PC-3 (cell line): ENCODE measurements around the gene DEFB128. TPM values are rescaled to one million over a fixed set of nuclear protein-coding genes. Genes with fewer than 3 reads are reported as not detected.
A peak's percentile ranks its signal among the peaks of the same experiment; 100 is the strongest.
"Not testable (repeated sequence)": the region's sequence is repeated elsewhere in the genome, so short reads cannot be mapped to it uniquely, and the experiment has no call there.

ENCODE experiments used
- ATAC-seq: fragments of 200-7000 bp; cut with Tn5 transposase; 2 replicates; pipeline ENCODE4 v1.9.1; 2020; ENCODE audit warnings: mild to moderate bottlenecking, moderate library complexity
- BruUV-seq: library from RNA; stranded (reverse); fragments of 400-500 nt; replicated peaks from 2 replicates; lab custom pipeline; 2021; lab: Mats Ljungman, UMichigan
- CTCF ChIA-PET: fragments of 300-600 bp; sonication (Branson Sonifier 250); formaldehyde crosslinking; loops from one replicate; lab custom pipeline; 2022; ENCODE audit warnings: antibody characterized with exemption; lab: Charles Lee
- POLR2A ChIA-PET: fragments of 300-600 bp; sonication (Branson Sonifier 250); formaldehyde crosslinking; loops from one replicate; lab custom pipeline; 2022; ENCODE audit warnings: antibody characterized with exemption; ENCODE audit not compliant: unreplicated experiment; lab: Charles Lee
- DNase-seq: peaks from one replicate; pipeline ENCODE4 v3.0.0-alpha.2; 2015
- H2AFZ ChIP-seq: fragments of 300-600 bp; sonication (generic); 2 replicates; pipeline ENCODE4 v1.6.0; 2016; ENCODE audit warnings: antibody characterized with exemption, low read length
- H3F3A ChIP-seq: fragments of 300-600 bp; sonication (generic); one replicate; pipeline ENCODE4 v1.6.0; 2017; ENCODE audit warnings: antibody characterized with exemption, low read length, control low read depth, mild to moderate bottlenecking; ENCODE audit not compliant: unreplicated experiment
- H3K27ac ChIP-seq: fragments of 300-600 bp; sonication (generic); 2 replicates; pipeline ENCODE4 v1.5.1; 2016; ENCODE audit warnings: mild to moderate bottlenecking, low read length
- H3K27me3 ChIP-seq: fragments of 300-600 bp; sonication (generic); 2 replicates; pipeline ENCODE4 v1.6.1; 2016; ENCODE audit warnings: low read length, mixed read lengths
- H3K36me3 ChIP-seq: fragments of 300-600 bp; sonication (generic); 2 replicates; pipeline ENCODE4 v1.6.1; 2016; ENCODE audit warnings: low read depth, mixed run types, low read length, mixed read lengths
- H3K4me1 ChIP-seq: fragments of 300-600 bp; sonication (generic); 2 replicates; pipeline ENCODE4 v1.5.1; 2016; ENCODE audit warnings: low read length; ENCODE audit not compliant: insufficient read depth
- H3K4me2 ChIP-seq: fragments of 300-600 bp; sonication (generic); 2 replicates; pipeline ENCODE4 v1.6.0; 2016; ENCODE audit warnings: low read length
- H3K4me3 ChIP-seq: fragments of 300-600 bp; sonication (generic); 2 replicates; pipeline ENCODE4 v1.5.1; 2016; ENCODE audit warnings: mild to moderate bottlenecking, low read length, mixed read lengths
- H3K79me2 ChIP-seq: fragments of 300-600 bp; sonication (generic); 2 replicates; pipeline ENCODE4 v1.6.1; 2017; ENCODE audit warnings: low read length, mixed read lengths
- H3K9ac ChIP-seq: fragments of 300-600 bp; sonication (generic); 2 replicates; pipeline ENCODE4 v1.6.0; 2016; ENCODE audit warnings: mild to moderate bottlenecking, low read length
- H3K9me2 ChIP-seq: fragments of 300-600 bp; sonication (generic); replicated peaks from 2 replicates; pipeline ENCODE4 v1.6.1; 2016; ENCODE audit warnings: mixed run types, low read length, mixed read lengths
- H3K9me3 ChIP-seq: fragments of 300-600 bp; sonication (generic); 2 replicates; pipeline ENCODE4 v1.6.1; 2016; ENCODE audit warnings: low read length, mixed read lengths
- H4K20me1 ChIP-seq: fragments of 300-600 bp; sonication (generic); 2 replicates; pipeline ENCODE4 v1.6.1; 2016; ENCODE audit warnings: low read length, mixed read lengths
- CTCF ChIP-seq: fragments of 300-600 bp; sonication (generic); conservative IDR thresholded peaks from 2 replicates; pipeline ENCODE4 v1.5.1; 2017; ENCODE audit warnings: antibody characterized with exemption, low read depth, mild to moderate bottlenecking, low read length
- EZH2 ChIP-seq: fragments of 300-600 bp; sonication (generic); IDR thresholded peaks from one replicate; pipeline ENCODE4 v1.6.1; 2017; ENCODE audit warnings: antibody characterized with exemption, mild to moderate bottlenecking, low read length; ENCODE audit not compliant: unreplicated experiment
- EZH2phosphoT487 ChIP-seq: fragments of 300-600 bp; sonication (generic); IDR thresholded peaks from 2 replicates; pipeline ENCODE4 v1.6.1; 2018; ENCODE audit warnings: mild to moderate bottlenecking, antibody characterized with exemption, low read length, borderline replicate concordance
- intact Hi-C: fragments of 100-400 bp; cut with micrococcal nuclease; formaldehyde crosslinking; loops from 2 replicates; pipeline ENCODE4 v1.9.0; 2023
- total RNA-seq: library from RNA; depleted of rRNA; stranded (reverse); fragments of >200 nt; gene quantifications from 2 replicates; pipeline ENCODE4 v1.2.3, GENCODE V29; 2014

DEFB128 gene
- total RNA-seq, 1 experiment from 2014 or later, result not detected

GRCh38 chr20:235891-236290 lies 46.4 kb upstream of the DEFB128 start:
- H3K4me1 ChIP-seq, result no peaks in the 10 kb centered on the region
- no peak overlapping the region for H3K27ac ChIP-seq
- no peaks in the 10 kb centered on the region for H3K36me3 ChIP-seq
- ChIA-PET CTCF (interaction anchor here (0.6 kb wide), 2 partner anchors 21 to 88 kb away, joined by 5 read pairs; no protein-coding TSS in a partner anchor), POLR2A (no interaction called here)
- no peak overlapping the region for H3K9ac ChIP-seq
- DNase-seq (peak; percentile 51), ATAC-seq (peak; percentile 80)
- no peaks in the 10 kb centered on the region for H3K9me2 ChIP-seq
- no TSS peak for BruUV-seq
- H3K4me2 ChIP-seq, result no peak overlapping the region
- peaks cover 17% of the 10 kb centered on the region for H3K27me3 ChIP-seq
- no peaks in the 10 kb centered on the region for H3K9me3 ChIP-seq
- no peak overlapping the region for H2AFZ ChIP-seq
- H4K20me1 ChIP-seq, result no peaks in the 10 kb centered on the region
- no peak overlapping the region for H3K4me3 ChIP-seq
- peak; percentile 47; the same call in 1 of the 2 replicates for TF ChIP-seq CTCF
- TF ChIP-seq EZH2, result no peak
- no peak for TF ChIP-seq EZH2phosphoT487
- H3F3A ChIP-seq, result no peaks in the 10 kb centered on the region
- H3K79me2 ChIP-seq, result no peaks in the 10 kb centered on the region
- intact Hi-C loops, result loop anchor here (2.0 to 5.0 kb wide), 2 partner anchors 31 to 91 kb away; partner anchors contain the start of gene SOX12

GRCh38 chr20:227439-228105 lies 38.1 kb upstream of the DEFB128 start:
- Histone ChIP-seq H3K79me2 (no peaks in the 10 kb centered on the region), H4K20me1 (no peaks in the 10 kb centered on the region), H3K4me1 (no peaks in the 10 kb centered on the region), H3K9me2 (no peaks in the 10 kb centered on the region), H3F3A (no peaks in the 10 kb centered on the region), H2AFZ (no peak overlapping the region), H3K4me3 (no peak overlapping the region), H3K9ac (no peak overlapping the region), H3K4me2 (no peak overlapping the region), H3K27ac (no peak overlapping the region), H3K36me3 (no peaks in the 10 kb centered on the region), H3K27me3 (peaks cover 39% of the 10 kb centered on the region), H3K9me3 (no peaks in the 10 kb centered on the region)
- intact Hi-C loops, result no loop called here
- CTCF ChIA-PET, result no interaction called here
- ATAC-seq (no peak), DNase-seq (no peak)
- BruUV-seq, result no TSS peak
- POLR2A ChIA-PET, result no interaction called here
- TF ChIP-seq EZH2phosphoT487 (no peak), EZH2 (no peak), CTCF (no peak)

- DNase-seq (no peak), ATAC-seq (no peak)
- Histone ChIP-seq H4K20me1 (no peaks in the 10 kb centered on the region), H3K4me3 (no peak within 1 kb of the TSS), H3K9me2 (no peaks in the 10 kb centered on the region), H3K27me3 (peaks cover 41% of the 10 kb centered on the region), H3F3A (no peaks in the 10 kb centered on the region), H3K9ac (no peak within 1 kb of the TSS), H3K4me2 (no peak within 1 kb of the TSS), H3K4me1 (no peaks in the 10 kb centered on the region), H2AFZ (no peak within 1 kb of the TSS), H3K79me2 (no peaks in the 10 kb centered on the region), H3K27ac (no peak within 1 kb of the TSS), H3K36me3 (no peaks in the 10 kb centered on the region), H3K9me3 (no peaks in the 10 kb centered on the region)
- CTCF ChIA-PET, result no interaction called here
- no peak for TF ChIP-seq EZH2phosphoT487
- no peak for TF ChIP-seq CTCF
- TF ChIP-seq EZH2, result no peak
- intact Hi-C loops, result no loop called here
- no TSS peak for BruUV-seq
- POLR2A ChIA-PET, result interaction anchor here (0.6 kb wide), 1 partner anchor 72 kb away, joined by 44 read pairs; no protein-coding TSS in a partner anchor
Observed at GRCh38 chr20:226958-227357, 37.4 kb upstream of the DEFB128 start, which contains the start of gene DEFB129. Gene DEFB129, plus strand, starts transcription at chr20:227258. Its CDS starts 31 bp downstream, at chr20:227289.

GRCh38 chr20:225879-226278 lies 36.4 kb upstream of the DEFB128 start:
- H3F3A ChIP-seq, H3K27ac ChIP-seq, H2AFZ ChIP-seq, H4K20me1 ChIP-seq, ATAC-seq, H3K79me2 ChIP-seq, H3K4me3 ChIP-seq, H3K36me3 ChIP-seq, CTCF ChIA-PET, H3K9me2 ChIP-seq, H3K4me2 ChIP-seq, H3K9ac ChIP-seq, DNase-seq, POLR2A ChIA-PET, H3K9me3 ChIP-seq, H3K4me1 ChIP-seq, intact Hi-C loops, BruUV-seq: not testable (repeated sequence)
- peaks cover 44% of the 10 kb centered on the region for H3K27me3 ChIP-seq
